Spleen (tissue), 11 donors: ENCODE data around the gene TAAR8. TPM values are rescaled to one million over a fixed set of nuclear protein-coding genes. Genes with fewer than 3 reads are reported as not detected.

Experiments
- DNase-seq: peaks from one replicate; pipeline ENCODE4 v3.0.0-alpha.2; 2020
- H3K27ac ChIP-seq, 8 donors: fragments of 200-600 bp; sonication (generic) in 7 of 8; 1 replicate in 4 of 8; 2 replicates in 4 of 8; pipeline versions ENCODE4 v1.5.0 to v1.8.0; 2016 to 2021; ENCODE audit warnings: inconsistent platforms in 4 of 8, mild to moderate bottlenecking in 4 of 8, moderate library complexity in 1 of 8
- H3K27me3 ChIP-seq, 7 donors: fragments of 200-600 bp; sonication (generic) in 6 of 7; replicated peaks in 1 of 7; 1 replicate in 4 of 7; 2 replicates in 3 of 7; pipeline versions ENCODE4 v1.5.0 to v1.8.0; 2016 to 2021; ENCODE audit warnings: inconsistent platforms in 3 of 7, mild to moderate bottlenecking in 1 of 7
- H3K36me3 ChIP-seq, 6 donors: fragments of 200-600 bp; sonication (generic) in 5 of 6; 1 replicate in 4 of 6; 2 replicates in 2 of 6; pipeline versions ENCODE4 v1.5.0 to v1.8.0; 2016 to 2021; ENCODE audit warnings: inconsistent platforms in 2 of 6
- H3K4me1 ChIP-seq, 6 donors: fragments of 200-600 bp; sonication (generic) in 5 of 6; 1 replicate in 3 of 6; 2 replicates in 3 of 6; pipeline versions ENCODE4 v1.5.0 to v1.8.0; 2016 to 2021; ENCODE audit warnings: inconsistent platforms in 3 of 6
- H3K4me3 ChIP-seq, 8 donors: fragments of 200-600 bp; sonication (generic) in 7 of 8; 1 replicate in 4 of 8; 2 replicates in 4 of 8; pipeline versions ENCODE4 v1.5.0 to v1.8.0; 2016 to 2021; ENCODE audit warnings: inconsistent platforms in 4 of 8, mild to moderate bottlenecking in 4 of 8, moderate library complexity in 2 of 8
- H3K9me3 ChIP-seq, 8 donors: fragments of 200-600 bp; sonication (generic) in 7 of 8; 1 replicate in 4 of 8; 2 replicates in 4 of 8; pipeline versions ENCODE4 v1.5.0 to v1.8.0; 2016 to 2021; ENCODE audit warnings: inconsistent platforms in 4 of 8
- POLR2A ChIP-seq, 3 donors: fragments of 450-650 bp; IDR thresholded peaks; one replicate each; pipeline ENCODE4 v1.5.1; 2017; ENCODE audit warnings: antibody characterized with exemption in 3 of 3, mild to moderate bottlenecking in 1 of 3
- POLR2AphosphoS5 ChIP-seq, 3 donors: sonication (generic); formaldehyde crosslinking; IDR thresholded peaks; one replicate each; pipeline ENCODE4 v1.5.1; 2017; ENCODE audit warnings: antibody characterized with exemption in 3 of 3
- WGBS, 5 donors: extraction: QIAGEN DNeasy Blood & Tissue Kit in 3 of 5; methylation state at CpG; one replicate each; pipeline versions ENCODE4 v1.1.5 to v1.1.7; 2013 to 2018; 5-methylcytosine and 5-hydroxymethylcytosine counted together
- intact Hi-C: fragments of 100-400 bp; cut with DNase I; formaldehyde crosslinking; loops from one replicate; pipeline ENCODE4 v1.15.0; 2023; ENCODE audit warnings: low total_unique reads
- polyA plus RNA-seq, 3 donors: library from polyadenylated mRNA; stranded (reverse); fragments of 200-250 nt; gene quantifications; one replicate each; pipeline ENCODE4 v1.2.1, GENCODE V29; 2013
- total RNA-seq, 7 donors: library from RNA; depleted of rRNA in 3 of 7; stranded (reverse); fragments of >200 nt in 3 of 7; fragmentation: NEBNext Ultra II Directional in 4 of 7; extraction: Animal tissue kit (Norgen Biotek cat#: 25700) in 4 of 7; gene quantifications; one replicate each; pipeline versions ENCODE4 v1.1.0 to v1.2.1, GENCODE V29; 2016 to 2021
- TF ChIP-seq, protein P1 (sequence below), 11 experiments: fragments of 200-600 bp in 7 of 11; fragments of 450-650 bp in 4 of 11; sonication (generic) in 4 of 11; IDR thresholded peaks in 8 of 11; conservative IDR thresholded peaks in 3 of 11; 1 replicate in 7 of 11; 2 replicates in 4 of 11; pipeline versions ENCODE4 v1.4.0 to v1.8.0; 2016 to 2021; ENCODE audit warnings: antibody characterized with exemption in 11 of 11, inconsistent platforms in 4 of 11, mild to moderate bottlenecking in 1 of 11
- donor health status: healthy with polysubstance abuse.
- donor health status: DM: no; HTN: no; CAD: no; lungs with moderate emphysema.
- donor health status: DM: no; HTN: no; CAD: no.
- donor health status: Bipolar disorder and iron deficiency.
- donor health status: healthy.
- donor health status: DM: no; HTN: no; CAD: no.
- donor health status: DM: yes; HTN: yes; CAD: no.

The TAAR8 gene
- total and polyA plus RNA-seq, 10 donors, result not detected

DNA sequence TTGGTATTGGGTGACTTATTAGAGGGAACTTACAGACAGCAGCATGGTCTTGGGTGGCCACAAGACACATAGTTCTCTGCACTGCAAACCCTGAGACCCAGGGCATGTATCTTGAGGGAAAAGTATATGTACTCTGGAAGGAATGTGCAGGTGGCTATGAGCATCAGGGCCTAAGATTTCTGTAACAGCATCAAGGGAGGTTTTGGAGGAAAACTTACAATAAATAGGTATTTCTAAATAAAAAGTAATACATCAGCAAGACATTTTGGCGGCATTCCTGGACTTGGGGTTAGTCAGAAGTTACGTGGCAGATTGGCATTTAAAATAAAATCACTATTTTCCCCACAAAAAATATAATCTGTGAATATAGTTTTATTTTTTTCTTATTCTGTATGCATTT lies 31.5 kb upstream of the TAAR8 start:
- Histone ChIP-seq H3K4me1 (no peaks in the 10 kb centered on the region), H3K27me3 (no peaks in the 10 kb centered on the region), H3K36me3 (no peaks in the 10 kb centered on the region), H3K4me3 (no peak overlapping the region), H3K9me3 (no peaks in the 10 kb centered on the region), H3K27ac (no peak overlapping the region)
- intact Hi-C loops, result no loop called here
- DNase-seq, result no peak
- TF ChIP-seq POLR2A (IDR thresholded peaks at IDR 0.05) (no peak), POLR2AphosphoS5 (IDR thresholded peaks at IDR 0.05) (no peak)
- TF ChIP-seq, protein P1, sequence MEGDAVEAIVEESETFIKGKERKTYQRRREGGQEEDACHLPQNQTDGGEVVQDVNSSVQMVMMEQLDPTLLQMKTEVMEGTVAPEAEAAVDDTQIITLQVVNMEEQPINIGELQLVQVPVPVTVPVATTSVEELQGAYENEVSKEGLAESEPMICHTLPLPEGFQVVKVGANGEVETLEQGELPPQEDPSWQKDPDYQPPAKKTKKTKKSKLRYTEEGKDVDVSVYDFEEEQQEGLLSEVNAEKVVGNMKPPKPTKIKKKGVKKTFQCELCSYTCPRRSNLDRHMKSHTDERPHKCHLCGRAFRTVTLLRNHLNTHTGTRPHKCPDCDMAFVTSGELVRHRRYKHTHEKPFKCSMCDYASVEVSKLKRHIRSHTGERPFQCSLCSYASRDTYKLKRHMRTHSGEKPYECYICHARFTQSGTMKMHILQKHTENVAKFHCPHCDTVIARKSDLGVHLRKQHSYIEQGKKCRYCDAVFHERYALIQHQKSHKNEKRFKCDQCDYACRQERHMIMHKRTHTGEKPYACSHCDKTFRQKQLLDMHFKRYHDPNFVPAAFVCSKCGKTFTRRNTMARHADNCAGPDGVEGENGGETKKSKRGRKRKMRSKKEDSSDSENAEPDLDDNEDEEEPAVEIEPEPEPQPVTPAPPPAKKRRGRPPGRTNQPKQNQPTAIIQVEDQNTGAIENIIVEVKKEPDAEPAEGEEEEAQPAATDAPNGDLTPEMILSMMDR (IDR thresholded peaks at IDR 0.05 in 8 of 11, conservative IDR thresholded peaks at IDR 0.05 in 3 of 11), result no peak
- WGBS, 5 donors, result 47 to 81% (median 69%) methylated on average over 2 of the region's 2 CpGs

DNA sequence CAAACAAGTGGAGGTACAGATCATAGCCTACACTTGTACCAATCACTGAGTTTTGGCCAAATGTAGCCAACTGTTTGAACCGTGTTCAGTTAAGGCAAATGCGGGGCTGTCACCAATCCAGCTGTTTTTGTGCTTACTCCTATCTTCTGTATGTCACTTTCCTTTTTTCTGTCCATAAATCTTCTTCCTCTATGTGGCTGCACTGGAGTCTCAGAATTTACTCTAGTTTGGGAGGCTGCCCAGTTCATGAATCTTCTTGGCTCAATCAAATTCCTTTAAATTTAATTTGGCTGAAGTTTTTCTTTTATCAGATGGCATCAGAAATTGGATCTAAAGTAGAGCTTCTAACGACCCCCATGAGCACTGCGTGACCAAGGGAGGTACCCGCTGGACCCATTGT lies 27.8 kb upstream of the TAAR8 start:
- no peak for TF ChIP-seq POLR2A (IDR thresholded peaks at IDR 0.05)
- TF ChIP-seq POLR2AphosphoS5 (IDR thresholded peaks at IDR 0.05), result no peak
- TF ChIP-seq, protein P1 (IDR thresholded peaks at IDR 0.05 in 8 of 11, conservative IDR thresholded peaks at IDR 0.05 in 3 of 11), result no peak
- no peak for DNase-seq
- intact Hi-C loops, result no loop called here

DNA sequence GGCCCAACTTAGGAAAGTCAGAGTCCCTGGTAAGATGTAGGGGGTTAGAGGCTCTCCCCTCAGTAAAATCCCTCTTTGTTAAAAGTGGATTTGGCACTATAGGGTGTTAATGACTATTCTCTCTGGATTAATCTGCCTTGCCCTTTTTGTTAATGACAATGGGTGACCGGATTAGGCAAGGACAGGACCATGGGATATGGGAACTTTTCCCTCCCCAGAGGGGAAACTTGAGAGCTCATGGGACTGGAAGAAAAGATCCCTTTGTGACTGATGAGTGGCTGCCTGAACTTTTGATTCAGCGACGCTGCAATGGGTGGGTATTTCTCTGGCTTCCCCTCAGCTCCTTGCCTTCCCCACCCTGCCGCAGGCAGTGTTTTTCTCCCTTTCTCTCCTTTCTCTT lies 26.6 kb upstream of the TAAR8 start:
- H3K27ac ChIP-seq, result no peak overlapping the region
- DNase-seq, result no peak
- peaks cover 0 to 7% (median 0%) of the 10 kb centered on the region in 7 donors for H3K27me3 ChIP-seq
- no peaks in the 10 kb centered on the region for H3K36me3 ChIP-seq
- intact Hi-C loops, result no loop called here
- no peak overlapping the region for H3K4me3 ChIP-seq
- H3K9me3 ChIP-seq, result no peaks in the 10 kb centered on the region
- WGBS, 5 donors, result 73 to 93% (median 78%) methylated on average over 4 of the region's 4 CpGs
- TF ChIP-seq, protein P1 (IDR thresholded peaks at IDR 0.05 in 8 of 11, conservative IDR thresholded peaks at IDR 0.05 in 3 of 11), result no peak
- TF ChIP-seq POLR2A (IDR thresholded peaks at IDR 0.05) (no peak), POLR2AphosphoS5 (IDR thresholded peaks at IDR 0.05) (no peak)
- H3K4me1 ChIP-seq, result peaks cover 0 to 10% (median 4%) of the 10 kb centered on the region in 6 donors

More for the DNA sequence above, 27.8 kb upstream of the TAAR8 start:
- Histone ChIP-seq H3K36me3 (no peaks in the 10 kb centered on the region), H3K9me3 (no peaks in the 10 kb centered on the region), H3K4me3 (no peak overlapping the region), H3K4me1 (peaks cover 0 to under 1% (median 0%) of the 10 kb centered on the region in 6 donors), H3K27me3 (peaks cover 0 to 3% (median 0%) of the 10 kb centered on the region in 7 donors), H3K27ac (no peak overlapping the region)
- WGBS, 5 donors, result 83 to 93% (median 92%) methylated on average over 5 of the region's 5 CpGs

DNA sequence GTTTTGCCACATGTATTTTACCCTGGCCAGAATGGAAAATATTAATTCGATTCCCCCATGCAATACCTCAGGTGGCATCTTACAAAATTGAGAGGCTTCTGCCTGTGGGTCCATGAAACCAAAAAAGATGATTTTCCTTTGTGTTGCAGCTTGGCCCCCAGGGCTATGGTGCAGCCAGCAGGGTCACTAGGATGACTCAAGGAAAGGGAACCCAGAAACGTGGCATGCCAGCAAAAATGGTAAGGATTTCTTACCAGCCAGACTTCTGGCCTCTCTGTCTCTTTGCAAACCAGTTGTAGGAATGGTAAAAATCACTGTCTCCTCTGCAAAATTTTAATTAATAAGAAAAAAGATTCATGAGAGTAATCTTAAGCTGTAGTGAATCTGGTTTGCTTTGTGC lies 26.0 kb upstream of the TAAR8 start:
- intact Hi-C loops, result no loop called here
- Histone ChIP-seq H3K4me3 (no peak overlapping the region), H3K9me3 (no peaks in the 10 kb centered on the region), H3K4me1 (peaks cover 0 to 10% (median 4%) of the 10 kb centered on the region in 6 donors), H3K27ac (no peak overlapping the region), H3K36me3 (no peaks in the 10 kb centered on the region), H3K27me3 (peaks cover 0 to 7% (median 0%) of the 10 kb centered on the region in 7 donors)
- no peak for DNase-seq
- TF ChIP-seq POLR2A (IDR thresholded peaks at IDR 0.05) (no peak), POLR2AphosphoS5 (IDR thresholded peaks at IDR 0.05) (no peak)
- TF ChIP-seq, protein P1 (IDR thresholded peaks at IDR 0.05 in 8 of 11, conservative IDR thresholded peaks at IDR 0.05 in 3 of 11), result no peak
- WGBS, 5 donors, result 52 to 73% (median 65%) methylated on average over 2 of the region's 2 CpGs
